ENCODE data around the gene MED15.

The MED15 gene

GRCh38 chr22:20510811-20511577 is 3.6 kb downstream of the MED15 start:
- DNase-seq, result no peak

- no peak for DNase-seq
These were observed 4.3 kb downstream of the MED15 start for GRCh38 chr22:20511578-20512229.

DNA sequence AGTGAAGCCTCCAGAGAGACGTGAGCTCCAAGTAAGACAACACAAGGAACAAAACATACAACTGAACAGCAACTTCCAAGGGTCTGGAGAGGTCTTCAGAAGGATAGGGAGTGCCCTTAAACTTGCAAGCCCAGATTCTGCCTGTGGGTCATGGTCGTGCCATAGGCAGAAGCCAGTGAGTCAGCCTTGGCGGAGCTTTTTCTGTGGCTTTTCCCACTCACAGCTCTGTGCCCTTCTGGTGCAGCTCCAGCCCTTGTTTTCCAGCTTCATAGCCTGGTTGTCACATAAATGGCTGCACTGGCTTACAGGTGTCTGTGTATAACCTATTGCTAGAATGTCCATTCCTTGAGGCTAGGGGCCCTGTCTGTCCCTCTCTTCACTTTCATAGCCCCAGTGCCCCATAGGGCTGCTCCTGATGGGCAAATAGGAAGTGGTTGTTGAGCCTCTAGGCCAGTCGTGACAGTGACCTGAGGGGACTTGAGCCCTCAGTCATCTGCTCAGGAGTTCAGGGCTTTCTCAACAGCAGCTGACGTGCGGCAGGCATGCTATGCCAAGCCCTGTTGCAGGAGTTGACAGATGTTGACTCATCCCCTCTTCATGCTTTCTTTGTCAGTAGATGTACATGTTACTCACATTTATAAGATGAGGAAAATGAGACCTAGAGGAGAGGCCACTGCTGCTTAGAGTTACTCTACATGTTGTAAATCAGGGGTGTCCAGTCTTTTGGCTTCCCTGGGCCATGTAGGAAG is 7.4 kb downstream of the MED15 start:
- no peak for DNase-seq

DNA sequence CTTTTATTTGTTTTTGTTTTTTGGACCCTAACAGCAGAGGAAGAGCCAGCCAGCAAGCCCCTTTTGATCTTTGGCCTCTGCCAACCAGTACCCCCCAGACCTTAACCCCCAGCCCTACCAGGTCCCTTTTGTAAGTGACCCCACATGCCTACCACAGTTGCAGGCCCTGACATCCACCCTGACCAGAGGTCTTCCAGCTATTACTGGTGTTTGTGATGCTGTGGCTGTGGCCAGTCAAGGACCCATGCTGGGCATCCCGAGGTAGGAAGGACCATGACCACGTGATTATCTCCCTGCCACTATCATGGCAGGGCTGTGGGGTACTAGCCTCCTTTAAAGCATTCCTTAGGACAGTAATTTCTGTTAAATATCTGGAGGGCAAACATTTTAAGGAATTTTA is 9.0 kb downstream of the MED15 start:
- DNase-seq, result no peak

DNA sequence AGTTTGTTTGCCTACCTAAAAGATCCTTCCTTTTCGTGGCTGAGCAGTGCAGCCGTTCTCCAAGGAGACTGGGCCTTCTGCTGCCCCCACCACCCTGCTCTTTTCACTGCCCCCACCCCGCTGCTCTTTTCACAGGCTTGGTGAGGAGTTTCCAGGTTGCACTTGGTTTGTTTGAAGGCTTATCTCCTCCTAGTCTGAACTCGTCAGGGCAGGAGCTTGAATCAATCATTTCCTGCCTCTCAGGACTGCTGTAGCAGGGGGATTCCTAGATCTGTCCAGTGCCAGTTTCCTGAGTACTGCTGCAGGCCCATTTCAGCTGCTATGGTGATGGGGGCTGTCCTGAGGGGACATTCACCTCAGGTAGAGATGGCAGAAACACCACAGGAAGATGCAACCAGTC is 10.0 kb downstream of the MED15 start:
- no peak for DNase-seq

- DNase-seq, result no peak
These were observed 10.6 kb downstream of the MED15 start for GRCh38 chr22:20517841-20518592.

- DNase-seq, result no peak
These were observed 12.1 kb downstream of the MED15 start for GRCh38 chr22:20519558-20519957.

- DNase-seq, result no peak
These were observed 12.7 kb downstream of the MED15 start for GRCh38 chr22:20520093-20520511.

DNA sequence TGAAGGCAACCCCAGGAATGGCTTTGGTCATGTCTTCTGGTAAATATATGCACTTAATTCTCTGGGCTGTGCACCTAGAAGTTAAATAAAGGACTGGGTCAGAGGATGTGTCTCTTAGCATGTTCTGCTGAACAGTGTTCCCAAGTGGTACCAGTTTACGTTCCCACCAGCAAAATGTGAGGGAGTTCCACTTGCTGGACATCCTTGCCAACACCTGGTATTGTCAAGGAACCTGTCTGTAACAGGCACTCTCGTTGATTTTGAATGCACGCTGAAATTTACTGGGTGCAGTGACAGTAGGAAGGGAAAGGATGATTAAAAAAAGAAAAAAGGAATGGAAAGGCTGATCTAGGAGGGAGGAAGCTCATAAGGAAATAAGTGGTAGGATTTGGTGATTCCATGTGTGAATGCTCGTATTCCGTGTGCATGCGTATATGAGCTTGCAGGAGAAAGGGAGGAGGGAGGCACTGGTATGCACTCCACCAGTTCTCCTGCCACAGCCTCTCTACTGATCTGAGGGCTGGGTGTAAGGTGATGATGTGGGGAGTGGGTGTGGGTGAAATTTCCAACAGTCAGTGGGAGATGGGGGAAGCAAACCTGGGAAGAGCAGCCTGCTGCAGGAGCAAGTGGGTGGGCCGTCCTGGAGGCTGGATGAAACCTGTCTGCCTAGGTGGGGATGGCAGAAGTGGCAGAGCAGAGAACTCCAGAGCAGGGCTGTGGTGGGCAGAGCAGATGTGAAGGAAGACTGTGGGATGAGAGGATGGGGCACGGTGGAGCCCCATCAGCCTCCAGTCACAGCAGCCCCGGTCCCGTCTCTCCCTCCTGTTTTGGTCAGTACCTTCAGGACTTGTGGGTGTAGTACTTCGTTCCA is 15.0 kb downstream of the MED15 start:
- DNase-seq, result no peak

GRCh38 chr22:20523086-20523983 is 15.9 kb downstream of the MED15 start:
- DNase-seq, result no peak

- no peak for DNase-seq
These were observed 16.6 kb downstream of the MED15 start for GRCh38 chr22:20524004-20524481.

- no peak for DNase-seq
These were observed 17.6 kb downstream of the MED15 start for GRCh38 chr22:20525048-20525447.

- no peak for DNase-seq
These were observed 18.9 kb downstream of the MED15 start for GRCh38 chr22:20526305-20526627.

GRCh38 chr22:20526628-20527355 is 19.4 kb downstream of the MED15 start:
- DNase-seq, result no peak

DNA sequence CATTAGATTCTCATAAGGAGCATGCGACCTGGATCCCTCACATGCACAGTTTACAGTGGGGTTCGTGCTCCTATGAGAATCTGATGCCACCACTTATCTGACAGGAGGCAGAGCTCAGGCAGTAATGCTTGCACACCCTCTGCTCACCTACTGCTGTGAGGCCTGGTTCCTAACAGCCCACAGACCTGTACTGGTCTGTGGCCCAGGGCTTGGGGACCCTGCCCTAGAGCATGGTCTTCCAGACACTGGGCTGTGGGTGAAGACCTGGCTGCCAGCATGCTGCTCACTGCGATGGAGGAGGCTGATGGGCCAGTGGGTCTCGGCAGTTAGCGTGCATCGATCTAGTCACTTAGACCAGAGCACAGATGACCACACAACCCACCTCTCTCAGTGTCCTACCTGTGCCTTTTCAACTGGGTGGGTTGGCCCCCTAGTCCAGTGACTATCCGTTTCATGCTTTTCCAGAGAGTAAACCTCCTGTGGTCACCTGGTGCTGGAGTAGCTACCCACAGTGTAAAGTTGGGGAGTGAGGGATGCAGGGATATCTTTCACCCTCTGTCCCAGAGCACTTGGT is 21.1 kb downstream of the MED15 start:
- DNase-seq, result no peak

GRCh38 chr22:20530368-20531153 is 23.2 kb downstream of the MED15 start:
- DNase-seq, result no peak

- no peak for DNase-seq
These were observed 23.7 kb downstream of the MED15 start for GRCh38 chr22:20531154-20531403.

GRCh38 chr22:20531404-20532201 is 24.2 kb downstream of the MED15 start:
- DNase-seq, result peak; percentile 42 to 45
